SK-N-SH (cell line): ENCODE results near the gene MAB21L3.

Source experiments
- JUND ChIP-seq: IDR thresholded peaks from 2 replicates; pipeline ENCODE4 v1.4.0; 2012
- NFIC ChIP-seq: IDR thresholded peaks from 2 replicates; pipeline ENCODE4 v1.4.0; 2012; ENCODE audit warnings: borderline replicate concordance
- TF ChIP-seq, protein P1 (sequence below): fragments of 200-600 bp; sonication (generic); IDR thresholded peaks from 2 replicates; pipeline ENCODE4 v1.6.1; 2017; ENCODE audit warnings: antibody characterized with exemption, mild to moderate bottlenecking, moderate library complexity

DNA sequence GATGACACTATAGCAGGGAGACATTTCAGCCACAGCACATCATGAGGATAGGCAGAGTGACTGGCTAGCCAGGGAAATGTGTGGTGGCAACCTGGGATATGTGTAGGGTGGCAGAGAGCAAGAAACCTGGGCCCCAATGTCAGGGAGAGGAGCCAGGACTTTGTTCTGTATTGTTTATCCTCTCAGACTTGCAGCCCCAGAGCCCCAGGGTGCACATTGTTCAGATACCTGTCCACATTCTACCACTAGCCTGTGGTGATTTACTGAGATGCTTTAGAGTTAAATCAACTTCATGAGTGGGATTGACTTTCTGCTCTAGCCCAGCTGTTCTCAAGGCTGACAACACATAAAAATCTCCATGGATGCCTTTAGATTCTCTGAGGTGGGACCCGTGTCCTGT is 61.5 kb downstream of the MAB21L3 start:
- TF ChIP-seq JUND (no peak), NFIC (no peak)
- TF ChIP-seq, protein P1, sequence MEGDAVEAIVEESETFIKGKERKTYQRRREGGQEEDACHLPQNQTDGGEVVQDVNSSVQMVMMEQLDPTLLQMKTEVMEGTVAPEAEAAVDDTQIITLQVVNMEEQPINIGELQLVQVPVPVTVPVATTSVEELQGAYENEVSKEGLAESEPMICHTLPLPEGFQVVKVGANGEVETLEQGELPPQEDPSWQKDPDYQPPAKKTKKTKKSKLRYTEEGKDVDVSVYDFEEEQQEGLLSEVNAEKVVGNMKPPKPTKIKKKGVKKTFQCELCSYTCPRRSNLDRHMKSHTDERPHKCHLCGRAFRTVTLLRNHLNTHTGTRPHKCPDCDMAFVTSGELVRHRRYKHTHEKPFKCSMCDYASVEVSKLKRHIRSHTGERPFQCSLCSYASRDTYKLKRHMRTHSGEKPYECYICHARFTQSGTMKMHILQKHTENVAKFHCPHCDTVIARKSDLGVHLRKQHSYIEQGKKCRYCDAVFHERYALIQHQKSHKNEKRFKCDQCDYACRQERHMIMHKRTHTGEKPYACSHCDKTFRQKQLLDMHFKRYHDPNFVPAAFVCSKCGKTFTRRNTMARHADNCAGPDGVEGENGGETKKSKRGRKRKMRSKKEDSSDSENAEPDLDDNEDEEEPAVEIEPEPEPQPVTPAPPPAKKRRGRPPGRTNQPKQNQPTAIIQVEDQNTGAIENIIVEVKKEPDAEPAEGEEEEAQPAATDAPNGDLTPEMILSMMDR: no peak
